GM12878 (cell line): ENCODE data around the gene ATP10D. TPM values are rescaled to one million over a fixed set of nuclear protein-coding genes. Genes with fewer than 3 reads are reported as not detected.

ENCODE experiments used
- ATAC-seq: fragments of 200-7000 bp; cut with Tn5 transposase; 3 replicates; pipeline ENCODE4 v1.9.1; 2020; ENCODE audit warnings: mild to moderate bottlenecking, moderate library complexity
- BruUV-seq: library from RNA; stranded (reverse); fragments of 400-500 nt; replicated peaks from 2 replicates; lab custom pipeline; 2021; lab: Mats Ljungman, UMichigan
- CTCF ChIA-PET: fragments of 300-600 bp; sonication (Branson Sonifier 250); formaldehyde crosslinking; extraction: SDS; loops from one replicate; lab custom pipeline; 2021; ENCODE audit warnings: inconsistent platforms; lab: Yijun Ruan, JAX
- POLR2A ChIA-PET: fragments of 350-600 bp; formaldehyde crosslinking; extraction: SDS; loops from one replicate; lab custom pipeline; 2021; ENCODE audit warnings: inconsistent platforms; lab: Charles Lee
- RAD21 ChIA-PET: fragments of 300-600 bp; sonication (Branson Sonifier 250); formaldehyde crosslinking; loops from one replicate; lab custom pipeline; 2023; ENCODE audit warnings: antibody characterized with exemption; ENCODE audit not compliant: unreplicated experiment; lab: Charles Lee
- SMC1A ChIA-PET: fragments of 300-600 bp; sonication (Branson Sonifier 250); formaldehyde crosslinking; loops from one replicate; lab custom pipeline; 2023; ENCODE audit not compliant: unreplicated experiment, uncharacterized antibody; lab: Charles Lee
- DNase-seq: peaks from one replicate; pipeline ENCODE4 v3.0.0-alpha.2; 2011; ENCODE audit warnings: low read depth, low spot score
- FAIRE-seq: peaks from 3 replicates; lab custom pipeline; 2011; peaks lifted over from hg19 to GRCh38; lab: Jason Lieb, UNC
- H2AFZ ChIP-seq: 2 replicates; pipeline ENCODE4 v1.6.0; 2011; ENCODE audit warnings: low read depth, low read length, control low read depth; ENCODE audit not compliant: control insufficient read depth
- H3K27ac ChIP-seq: 2 replicates; pipeline ENCODE4 v1.5.1; 2011; ENCODE audit warnings: control low read depth; ENCODE audit not compliant: control insufficient read depth, insufficient read depth
- H3K27me3 ChIP-seq, 2 experiments: replicated peaks in 1 of 2; 2 replicates each; pipeline versions ENCODE4 v1.6.0 to v1.6.1; 2011; ENCODE audit warnings: low read length in 1 of 2; ENCODE audit not compliant: control insufficient read depth in 2 of 2, insufficient read depth in 2 of 2
- H3K36me3 ChIP-seq, 2 experiments: 2 replicates each; pipeline ENCODE4 v1.5.1; 2011; ENCODE audit warnings: low read length in 1 of 2; ENCODE audit not compliant: control insufficient read depth in 2 of 2, insufficient read depth in 2 of 2
- H3K4me1 ChIP-seq: 2 replicates; pipeline ENCODE4 v1.6.1; 2011; ENCODE audit warnings: mild to moderate bottlenecking, low read length, moderate library complexity, mixed read lengths; ENCODE audit not compliant: control insufficient read depth, insufficient read depth
- H3K4me2 ChIP-seq: 2 replicates; pipeline ENCODE4 v1.6.0; 2011; ENCODE audit warnings: control low read depth; ENCODE audit not compliant: control insufficient read depth, insufficient read depth
- H3K4me3 ChIP-seq: fragments of 200-600 bp; sonication (generic); 2 replicates; pipeline ENCODE4 v1.5.1; 2016
- H3K79me2 ChIP-seq: 2 replicates; pipeline ENCODE4 v1.6.0; 2011; ENCODE audit warnings: low read length; ENCODE audit not compliant: control insufficient read depth, insufficient read depth
- H3K9ac ChIP-seq: 2 replicates; pipeline ENCODE4 v1.8.0; 2011; ENCODE audit warnings: low read length, control low read depth, mixed read lengths; ENCODE audit not compliant: control insufficient read depth, insufficient read depth
- H3K9me3 ChIP-seq: replicated peaks from 3 replicates; pipeline ENCODE4 v1.5.1; 2011; ENCODE audit warnings: mild to moderate bottlenecking, low read length; ENCODE audit not compliant: control insufficient read depth, insufficient read depth
- H4K20me1 ChIP-seq: 2 replicates; pipeline ENCODE4 v1.6.0; 2011; ENCODE audit not compliant: control insufficient read depth, insufficient read depth
- EED ChIP-seq: sonication (generic); IDR thresholded peaks from 2 replicates; pipeline ENCODE4 v1.6.1; 2016; ENCODE audit warnings: antibody characterized with exemption, low read depth
- EGR1 ChIP-seq, 2 experiments: IDR thresholded peaks; 1 replicate in 1 of 2; 2 replicates in 1 of 2; pipeline ENCODE4 v1.6.1; 2011 to 2012; ENCODE audit warnings: low read depth in 2 of 2, low read length in 2 of 2, borderline replicate concordance in 1 of 2, mild to moderate bottlenecking in 1 of 2, moderate library complexity in 1 of 2
- HDAC2 ChIP-seq: fragments of 200-600 bp; sonication (generic); IDR thresholded peaks from 2 replicates; pipeline ENCODE4 v1.6.1; 2017
- MYC ChIP-seq: IDR thresholded peaks from 2 replicates; pipeline ENCODE4 v1.6.1; 2011; ENCODE audit warnings: mild to moderate bottlenecking, low read length, moderate library complexity, inconsistent platforms; ENCODE audit not compliant: insufficient read depth, insufficient replicate concordance, insufficient read length, severe bottlenecking
- POU2F2 ChIP-seq: IDR thresholded peaks from 3 replicates; pipeline ENCODE4 v1.6.1; 2011; ENCODE audit warnings: low read depth, mild to moderate bottlenecking, low read length, borderline replicate concordance
- RAD21 ChIP-seq: IDR thresholded peaks from 2 replicates; pipeline ENCODE4 v1.6.1; 2011; ENCODE audit warnings: mild to moderate bottlenecking, low read depth, low read length, moderate library complexity; ENCODE audit not compliant: insufficient read depth
- RAD51 ChIP-seq: fragments of 450-650 bp; IDR thresholded peaks from 2 replicates; pipeline ENCODE4 v1.6.1; 2016; ENCODE audit warnings: moderate library complexity, mild to moderate bottlenecking, inconsistent platforms
- RBBP5 ChIP-seq: fragments of 200-600 bp; sonication (generic); conservative IDR thresholded peaks from 2 replicates; pipeline ENCODE4 v1.6.1; 2016
- SIX5 ChIP-seq: IDR thresholded peaks from 2 replicates; pipeline ENCODE4 v1.6.1; 2011; ENCODE audit warnings: mild to moderate bottlenecking, low read depth, low read length, moderate library complexity; ENCODE audit not compliant: severe bottlenecking
- SMAD5 ChIP-seq: IDR thresholded peaks from 2 replicates; pipeline ENCODE4 v1.6.1; 2016; ENCODE audit warnings: antibody characterized with exemption, low read depth
- in situ Hi-C: fragments of 300-500 bp; cut with MboI; formaldehyde crosslinking; loops from 9 replicates; pipeline ENCODE4 v1.14.3; 2018; ENCODE audit warnings: mixed read lengths
- intact Hi-C: fragments of 100-400 bp; cut with micrococcal nuclease; formaldehyde crosslinking; loops from one replicate; pipeline ENCODE4 v1.14.2; 2022; ENCODE audit not compliant: unreplicated experiment
- polyA plus RNA-seq, 11 experiments: library from polyadenylated mRNA; depleted of rRNA in 4 of 11; unstranded in 6 of 11; stranded (reverse) in 5 of 11; fragments of >200 nt; fragmentation: Nextera tagmentation in 4 of 11; fragmentation: Illumina TruSeq in 1 of 11; extraction: Ambion mirVana in 4 of 11; extraction: Trizol in 1 of 11; gene quantifications; 1 replicate in 1 of 11; 2 replicates in 10 of 11; pipeline versions ENCODE4 v1.2.1 to v1.2.3, GENCODE V29; 2011 to 2016; ENCODE audit warnings: inconsistent platforms in 2 of 11, missing spikeins in 2 of 11, low read depth in 1 of 11
- total RNA-seq, 4 experiments: library from RNA; depleted of rRNA in 3 of 4; stranded (reverse); fragments of >200 nt in 3 of 4; fragmentation: Illumina TruSeq in 1 of 4; extraction: Trizol in 1 of 4; gene quantifications; 2 replicates each; pipeline versions ENCODE4 v1.2.1 to v1.2.3, GENCODE V29; 2013 to 2021
- TF ChIP-seq, protein P1 (sequence below): fragments of 450-650 bp; formaldehyde crosslinking; IDR thresholded peaks from 2 replicates; pipeline ENCODE4 v1.5.0; 2022; ENCODE audit warnings: mild to moderate bottlenecking, missing genetic modification characterization
- TF ChIP-seq, protein P2 (sequence below): IDR thresholded peaks from 2 replicates; pipeline ENCODE4 v1.6.1; 2012; ENCODE audit warnings: low read depth, low read length, improper control_type of control experiment
- TF ChIP-seq, protein P3 (sequence below): IDR thresholded peaks from 2 replicates; pipeline ENCODE4 v1.6.1; 2011; ENCODE audit warnings: mild to moderate bottlenecking, low read depth, low read length, moderate library complexity; ENCODE audit not compliant: insufficient replicate concordance
- TF ChIP-seq, protein P4 (sequence below): fragments of 450-650 bp; IDR thresholded peaks from 2 replicates; pipeline ENCODE4 v1.6.1; 2016; ENCODE audit warnings: mild to moderate bottlenecking, moderate library complexity, borderline replicate concordance

The ATP10D gene
- total and polyA plus RNA-seq, 10 of the 15 experiments (the other 5 are each of a cell fraction or from before 2014, with no cell fraction given) = 10.2 to 50.3 (median 19.1) TPM

DNA sequence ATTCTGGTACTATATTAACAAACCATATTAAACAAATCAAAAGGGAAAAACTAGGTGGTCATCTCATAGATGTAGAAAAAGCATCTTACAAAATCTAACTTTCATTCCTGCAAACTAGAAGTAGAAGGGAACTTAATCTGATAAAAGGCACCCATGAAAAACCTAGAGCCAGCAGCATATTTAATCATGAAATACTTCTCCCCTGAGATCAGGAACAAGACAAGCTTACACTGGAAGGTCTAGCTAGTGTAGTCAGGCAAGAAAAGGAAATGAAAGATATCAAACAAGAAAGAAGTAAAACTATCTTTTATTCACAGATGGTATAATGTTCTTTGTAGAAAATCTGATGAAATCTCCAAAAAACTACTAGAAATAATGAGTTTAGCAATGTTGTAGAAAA, 41.2 kb downstream of the ATP10D start:
- POLR2A ChIA-PET = no interaction called here
- no peak for TF ChIP-seq EGR1 (IDR thresholded peaks at IDR 0.05; ENCODE audit: borderline replicate concordance in 1 of 2, low read depth in 2 of 2, low read length in 2 of 2)
- TF ChIP-seq EED = no peak
- TF ChIP-seq POU2F2 = no peak
- TF ChIP-seq, protein P1, sequence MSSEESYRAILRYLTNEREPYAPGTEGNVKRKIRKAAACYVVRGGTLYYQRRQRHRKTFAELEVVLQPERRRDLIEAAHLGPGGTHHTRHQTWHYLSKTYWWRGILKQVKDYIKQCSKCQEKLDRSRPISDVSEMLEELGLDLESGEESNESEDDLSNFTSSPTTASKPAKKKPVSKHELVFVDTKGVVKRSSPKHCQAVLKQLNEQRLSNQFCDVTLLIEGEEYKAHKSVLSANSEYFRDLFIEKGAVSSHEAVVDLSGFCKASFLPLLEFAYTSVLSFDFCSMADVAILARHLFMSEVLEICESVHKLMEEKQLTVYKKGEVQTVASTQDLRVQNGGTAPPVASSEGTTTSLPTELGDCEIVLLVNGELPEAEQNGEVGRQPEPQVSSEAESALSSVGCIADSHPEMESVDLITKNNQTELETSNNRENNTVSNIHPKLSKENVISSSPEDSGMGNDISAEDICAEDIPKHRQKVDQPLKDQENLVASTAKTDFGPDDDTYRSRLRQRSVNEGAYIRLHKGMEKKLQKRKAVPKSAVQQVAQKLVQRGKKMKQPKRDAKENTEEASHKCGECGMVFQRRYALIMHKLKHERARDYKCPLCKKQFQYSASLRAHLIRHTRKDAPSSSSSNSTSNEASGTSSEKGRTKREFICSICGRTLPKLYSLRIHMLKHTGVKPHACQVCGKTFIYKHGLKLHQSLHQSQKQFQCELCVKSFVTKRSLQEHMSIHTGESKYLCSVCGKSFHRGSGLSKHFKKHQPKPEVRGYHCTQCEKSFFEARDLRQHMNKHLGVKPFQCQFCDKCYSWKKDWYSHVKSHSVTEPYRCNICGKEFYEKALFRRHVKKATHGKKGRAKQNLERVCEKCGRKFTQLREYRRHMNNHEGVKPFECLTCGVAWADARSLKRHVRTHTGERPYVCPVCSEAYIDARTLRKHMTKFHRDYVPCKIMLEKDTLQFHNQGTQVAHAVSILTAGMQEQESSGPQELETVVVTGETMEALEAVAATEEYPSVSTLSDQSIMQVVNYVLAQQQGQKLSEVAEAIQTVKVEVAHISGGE (CRISPR knock-in tag) = no peak
- no peak for TF ChIP-seq RAD51
- TF ChIP-seq, protein P2, sequence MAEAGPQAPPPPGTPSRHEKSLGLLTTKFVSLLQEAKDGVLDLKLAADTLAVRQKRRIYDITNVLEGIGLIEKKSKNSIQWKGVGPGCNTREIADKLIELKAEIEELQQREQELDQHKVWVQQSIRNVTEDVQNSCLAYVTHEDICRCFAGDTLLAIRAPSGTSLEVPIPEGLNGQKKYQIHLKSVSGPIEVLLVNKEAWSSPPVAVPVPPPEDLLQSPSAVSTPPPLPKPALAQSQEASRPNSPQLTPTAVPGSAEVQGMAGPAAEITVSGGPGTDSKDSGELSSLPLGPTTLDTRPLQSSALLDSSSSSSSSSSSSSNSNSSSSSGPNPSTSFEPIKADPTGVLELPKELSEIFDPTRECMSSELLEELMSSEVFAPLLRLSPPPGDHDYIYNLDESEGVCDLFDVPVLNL = no peak
- TF ChIP-seq RAD21 = no peak
- no peak for TF ChIP-seq SMAD5
- TF ChIP-seq, protein P3, sequence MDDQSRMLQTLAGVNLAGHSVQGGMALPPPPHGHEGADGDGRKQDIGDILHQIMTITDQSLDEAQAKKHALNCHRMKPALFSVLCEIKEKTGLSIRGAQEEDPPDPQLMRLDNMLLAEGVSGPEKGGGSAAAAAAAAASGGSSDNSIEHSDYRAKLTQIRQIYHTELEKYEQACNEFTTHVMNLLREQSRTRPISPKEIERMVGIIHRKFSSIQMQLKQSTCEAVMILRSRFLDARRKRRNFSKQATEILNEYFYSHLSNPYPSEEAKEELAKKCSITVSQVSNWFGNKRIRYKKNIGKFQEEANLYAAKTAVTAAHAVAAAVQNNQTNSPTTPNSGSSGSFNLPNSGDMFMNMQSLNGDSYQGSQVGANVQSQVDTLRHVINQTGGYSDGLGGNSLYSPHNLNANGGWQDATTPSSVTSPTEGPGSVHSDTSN = no peak
- TF ChIP-seq HDAC2 = no peak
- TF ChIP-seq MYC = no peak
- TF ChIP-seq RBBP5 = no peak
- TF ChIP-seq, protein P4, sequence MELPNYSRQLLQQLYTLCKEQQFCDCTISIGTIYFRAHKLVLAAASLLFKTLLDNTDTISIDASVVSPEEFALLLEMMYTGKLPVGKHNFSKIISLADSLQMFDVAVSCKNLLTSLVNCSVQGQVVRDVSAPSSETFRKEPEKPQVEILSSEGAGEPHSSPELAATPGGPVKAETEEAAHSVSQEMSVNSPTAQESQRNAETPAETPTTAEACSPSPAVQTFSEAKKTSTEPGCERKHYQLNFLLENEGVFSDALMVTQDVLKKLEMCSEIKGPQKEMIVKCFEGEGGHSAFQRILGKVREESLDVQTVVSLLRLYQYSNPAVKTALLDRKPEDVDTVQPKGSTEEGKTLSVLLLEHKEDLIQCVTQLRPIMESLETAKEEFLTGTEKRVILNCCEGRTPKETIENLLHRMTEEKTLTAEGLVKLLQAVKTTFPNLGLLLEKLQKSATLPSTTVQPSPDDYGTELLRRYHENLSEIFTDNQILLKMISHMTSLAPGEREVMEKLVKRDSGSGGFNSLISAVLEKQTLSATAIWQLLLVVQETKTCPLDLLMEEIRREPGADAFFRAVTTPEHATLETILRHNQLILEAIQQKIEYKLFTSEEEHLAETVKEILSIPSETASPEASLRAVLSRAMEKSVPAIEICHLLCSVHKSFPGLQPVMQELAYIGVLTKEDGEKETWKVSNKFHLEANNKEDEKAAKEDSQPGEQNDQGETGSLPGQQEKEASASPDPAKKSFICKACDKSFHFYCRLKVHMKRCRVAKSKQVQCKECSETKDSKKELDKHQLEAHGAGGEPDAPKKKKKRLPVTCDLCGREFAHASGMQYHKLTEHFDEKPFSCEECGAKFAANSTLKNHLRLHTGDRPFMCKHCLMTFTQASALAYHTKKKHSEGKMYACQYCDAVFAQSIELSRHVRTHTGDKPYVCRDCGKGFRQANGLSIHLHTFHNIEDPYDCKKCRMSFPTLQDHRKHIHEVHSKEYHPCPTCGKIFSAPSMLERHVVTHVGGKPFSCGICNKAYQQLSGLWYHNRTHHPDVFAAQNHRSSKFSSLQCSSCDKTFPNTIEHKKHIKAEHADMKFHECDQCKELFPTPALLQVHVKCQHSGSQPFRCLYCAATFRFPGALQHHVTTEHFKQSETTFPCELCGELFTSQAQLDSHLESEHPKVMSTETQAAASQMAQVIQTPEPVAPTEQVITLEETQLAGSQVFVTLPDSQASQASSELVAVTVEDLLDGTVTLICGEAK = no peak
- no peak for TF ChIP-seq SIX5

More for the DNA sequence above, 41.2 kb downstream of the ATP10D start:
- RAD21 ChIA-PET = no interaction called here
- no peak for ATAC-seq
- no peak for FAIRE-seq
- no peak for DNase-seq
- no peaks in the 10 kb centered on the region for H3K27me3 ChIP-seq
- H2AFZ ChIP-seq = no peak overlapping the region
- no peaks in the 10 kb centered on the region; the same call in 1 of the 2 replicates for H3K79me2 ChIP-seq
- in situ Hi-C loops (no loop called here), intact Hi-C loops (no loop called here)
- peaks cover 0 to 30% of the 10 kb centered on the region in 2 experiments; a peak in 1 of 4 replicates for H3K36me3 ChIP-seq
- no peaks in the 10 kb centered on the region for H4K20me1 ChIP-seq
- CTCF ChIA-PET = interaction anchor here (0.5 to 2.1 kb wide), 3 partner anchors 15 to 26 kb away, joined by 3 to 5 read pairs (median 3); no protein-coding TSS in a partner anchor
- H3K4me2 ChIP-seq = no peak overlapping the region
- no peak overlapping the region for H3K27ac ChIP-seq
- SMC1A ChIA-PET = interaction anchor here (0.8 to 1.5 kb wide), 3 partner anchors 8 to 33 kb away, joined by 3 to 4 read pairs (median 3); no protein-coding TSS in a partner anchor
- no peak overlapping the region for H3K9ac ChIP-seq
- H3K4me3 ChIP-seq = no peak overlapping the region
- H3K4me1 ChIP-seq = peaks cover 4% of the 10 kb centered on the region; the same call in 1 of the 2 replicates
- BruUV-seq = no TSS peak
- peaks cover 4% of the 10 kb centered on the region for H3K9me3 ChIP-seq
